ENCODE results near the gene WNT7B. TPM values are rescaled to one million over a fixed set of nuclear protein-coding genes. Genes with fewer than 3 reads are reported as not detected.

WNT7B gene
- total RNA-seq, 3 donors from 2014 or later (not counting 1 experiment from before 2014, with no cell fraction given): not detected

- no peak for DNase-seq
- H3K36me3 ChIP-seq (ENCODE audit: control insufficient read depth, insufficient read depth, low read length): no peaks in the 10 kb centered on the region
- no peak for ATAC-seq
- no peaks in the 10 kb centered on the region for H3K9me3 ChIP-seq (ENCODE audit: control insufficient read depth, insufficient read depth, low read length)
- no peaks in the 10 kb centered on the region for H3K27me3 ChIP-seq (ENCODE audit: control insufficient read depth, insufficient read depth, low read length)
- Mint-ChIP-seq H3K27me3 (ENCODE audit: low read depth in 2 of 2) (peaks cover 0 to 5% of the 10 kb centered on the region in 2 donors), H3K27ac (no peak overlapping the region), H3K9me3 (no peaks in the 10 kb centered on the region), H3K4me1 (no peaks in the 10 kb centered on the region), H3K36me3 (no peaks in the 10 kb centered on the region), H3K4me3 (no peak overlapping the region)
- intact Hi-C loops (cut with micrococcal nuclease): no loop called here
- H3K27ac ChIP-seq (ENCODE audit: low read length): no peak overlapping the region
- no peaks in the 10 kb centered on the region for H3K4me1 ChIP-seq (ENCODE audit: control insufficient read depth, insufficient read depth, low read length)
- TF ChIP-seq, protein P1, sequence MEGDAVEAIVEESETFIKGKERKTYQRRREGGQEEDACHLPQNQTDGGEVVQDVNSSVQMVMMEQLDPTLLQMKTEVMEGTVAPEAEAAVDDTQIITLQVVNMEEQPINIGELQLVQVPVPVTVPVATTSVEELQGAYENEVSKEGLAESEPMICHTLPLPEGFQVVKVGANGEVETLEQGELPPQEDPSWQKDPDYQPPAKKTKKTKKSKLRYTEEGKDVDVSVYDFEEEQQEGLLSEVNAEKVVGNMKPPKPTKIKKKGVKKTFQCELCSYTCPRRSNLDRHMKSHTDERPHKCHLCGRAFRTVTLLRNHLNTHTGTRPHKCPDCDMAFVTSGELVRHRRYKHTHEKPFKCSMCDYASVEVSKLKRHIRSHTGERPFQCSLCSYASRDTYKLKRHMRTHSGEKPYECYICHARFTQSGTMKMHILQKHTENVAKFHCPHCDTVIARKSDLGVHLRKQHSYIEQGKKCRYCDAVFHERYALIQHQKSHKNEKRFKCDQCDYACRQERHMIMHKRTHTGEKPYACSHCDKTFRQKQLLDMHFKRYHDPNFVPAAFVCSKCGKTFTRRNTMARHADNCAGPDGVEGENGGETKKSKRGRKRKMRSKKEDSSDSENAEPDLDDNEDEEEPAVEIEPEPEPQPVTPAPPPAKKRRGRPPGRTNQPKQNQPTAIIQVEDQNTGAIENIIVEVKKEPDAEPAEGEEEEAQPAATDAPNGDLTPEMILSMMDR (IDR thresholded peaks at IDR 0.05): no peak
- no peak overlapping the region for H3K4me3 ChIP-seq (ENCODE audit: low read length)
- WGBS (ENCODE audit: insufficient coverage): 90% methylated on average over 22 of the region's 23 CpGs
These were observed 16.2 kb downstream of the WNT7B start for GRCh38 chr22:45960477-45961386.

DNA sequence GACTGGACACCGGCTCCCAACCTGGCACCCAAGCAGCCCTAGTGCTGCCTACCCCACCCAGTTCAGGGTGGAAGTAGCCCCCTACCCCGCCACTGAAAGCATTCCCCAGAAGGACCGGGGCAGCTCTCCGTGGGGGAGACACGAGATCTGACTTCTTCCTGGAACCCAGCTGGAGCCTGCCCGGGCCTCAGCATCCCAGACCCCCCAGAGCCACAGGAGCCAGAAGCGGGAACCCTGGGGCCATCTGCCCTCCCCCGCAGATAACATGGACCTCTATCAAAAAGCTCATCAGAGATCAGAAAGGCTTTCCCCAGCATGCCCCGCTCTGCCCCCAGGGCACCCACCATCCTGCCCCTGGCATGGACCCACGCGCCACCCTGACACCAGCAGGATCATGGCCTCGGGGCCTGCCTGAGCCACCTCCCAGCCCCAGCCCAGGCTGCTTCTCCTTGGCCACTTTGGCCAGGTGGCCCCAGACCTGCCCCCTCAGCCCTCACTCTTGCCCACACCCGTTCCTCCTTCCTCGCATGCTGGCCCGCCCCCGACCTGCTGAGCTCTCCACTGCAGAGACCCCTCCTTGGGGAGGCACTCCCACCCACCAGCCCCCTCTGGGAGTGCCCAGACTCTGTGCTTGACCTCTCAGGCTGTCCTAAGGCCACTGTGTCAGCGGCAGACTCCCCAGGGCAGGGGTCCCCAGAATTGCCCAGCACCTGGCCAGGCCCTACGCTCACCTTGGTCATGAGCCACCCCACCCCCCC is 17.1 kb downstream of the WNT7B start:
- Histone ChIP-seq H3K4me3 (ENCODE audit: low read length) (no peak overlapping the region), H3K36me3 (ENCODE audit: control insufficient read depth, insufficient read depth, low read length) (no peaks in the 10 kb centered on the region), H3K27ac (ENCODE audit: low read length) (no peak overlapping the region), H3K9me3 (ENCODE audit: control insufficient read depth, insufficient read depth, low read length) (no peaks in the 10 kb centered on the region), H3K27me3 (ENCODE audit: control insufficient read depth, insufficient read depth, low read length) (no peaks in the 10 kb centered on the region), H3K4me1 (ENCODE audit: control insufficient read depth, insufficient read depth, low read length) (no peaks in the 10 kb centered on the region)
- ATAC-seq (no peak), DNase-seq (no peak)
- intact Hi-C loops (cut with micrococcal nuclease): no loop called here
- peaks cover 0 to 2% of the 10 kb centered on the region in 2 donors for H3K27me3 Mint-ChIP-seq (ENCODE audit: low read depth in 2 of 2)
- 84% methylated on average over 18 of the region's 18 CpGs for WGBS (ENCODE audit: insufficient coverage)
- H3K9me3 Mint-ChIP-seq: no peaks in the 10 kb centered on the region
- no peaks in the 10 kb centered on the region for H3K4me1 Mint-ChIP-seq
- no peak overlapping the region for H3K27ac Mint-ChIP-seq
- H3K4me3 Mint-ChIP-seq: no peak overlapping the region
- TF ChIP-seq, protein P1 (IDR thresholded peaks at IDR 0.05): no peak
- H3K36me3 Mint-ChIP-seq: no peaks in the 10 kb centered on the region

GRCh38 chr22:45958971-45959370 is 18.0 kb downstream of the WNT7B start:
- Mint-ChIP-seq H3K9me3 (no peaks in the 10 kb centered on the region), H3K4me3 (no peak overlapping the region), H3K27ac (no peak overlapping the region), H3K36me3 (no peaks in the 10 kb centered on the region), H3K4me1 (no peaks in the 10 kb centered on the region), H3K27me3 (ENCODE audit: low read depth in 2 of 2) (no peaks in the 10 kb centered on the region)
- H3K9me3 ChIP-seq (ENCODE audit: control insufficient read depth, insufficient read depth, low read length): no peaks in the 10 kb centered on the region
- intact Hi-C loops (cut with micrococcal nuclease): no loop called here
- H3K4me1 ChIP-seq (ENCODE audit: control insufficient read depth, insufficient read depth, low read length): no peaks in the 10 kb centered on the region
- WGBS (ENCODE audit: insufficient coverage): 81% methylated on average over 16 of the region's 16 CpGs
- H3K36me3 ChIP-seq (ENCODE audit: control insufficient read depth, insufficient read depth, low read length): no peaks in the 10 kb centered on the region
- TF ChIP-seq, protein P1 (IDR thresholded peaks at IDR 0.05): no peak
- no peak overlapping the region for H3K4me3 ChIP-seq (ENCODE audit: low read length)
- H3K27me3 ChIP-seq (ENCODE audit: control insufficient read depth, insufficient read depth, low read length): no peaks in the 10 kb centered on the region
- H3K27ac ChIP-seq (ENCODE audit: low read length): no peak overlapping the region
- DNase-seq (no peak), ATAC-seq (no peak)
